ENCODE data around the gene TPSD1.

DNA sequence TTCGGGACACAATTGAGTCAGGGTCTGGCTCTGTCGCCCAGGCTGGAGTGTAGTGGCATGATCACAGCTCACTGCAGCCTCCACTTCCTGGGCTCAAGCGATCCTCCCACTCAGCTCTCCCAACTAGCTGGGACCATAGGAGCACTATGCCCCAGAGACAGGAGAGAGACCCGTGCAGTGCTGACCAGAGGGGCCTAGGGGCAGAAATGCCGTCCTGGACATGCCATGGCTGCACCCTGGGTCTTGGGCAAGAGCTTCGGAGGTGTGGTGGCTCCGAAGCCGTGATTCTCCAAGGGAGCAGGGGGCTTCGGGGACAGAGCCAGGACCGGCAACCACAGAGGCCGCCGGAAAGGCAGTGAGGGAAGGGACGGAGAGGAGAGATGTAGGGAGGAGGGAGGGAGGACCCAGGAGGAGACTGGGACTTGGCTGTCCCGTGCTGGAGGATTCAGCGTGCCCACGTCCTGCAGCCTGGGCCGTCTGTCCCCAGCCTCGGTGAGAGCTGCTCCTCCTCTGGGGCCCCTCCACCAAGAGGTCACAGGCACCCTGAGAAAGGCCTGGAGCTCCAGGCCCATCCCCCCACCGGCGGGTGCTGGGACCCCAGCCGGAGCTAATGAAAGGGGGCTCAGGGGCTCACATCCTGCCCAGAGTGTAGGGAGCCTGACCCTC is 21.9 kb downstream of the TPSD1 start:
- TF ChIP-seq EZH2phosphoT487 (IDR thresholded peaks at IDR 0.05; ENCODE audit: insufficient read depth, low read depth) (no peak), EZH2 (IDR thresholded peaks at IDR 0.05; ENCODE audit: insufficient read depth, poor library complexity, severe bottlenecking) (no peak)
